Measurements from ENCODE around the gene SINHCAF.

SINHCAF gene

GRCh38 chr12:31300341-31300740, 25.6 kb downstream of the SINHCAF start:
- Histone ChIP-seq H3K4me3 (ENCODE audit: low read length) (peak overlapping the region; percentile 49), H3K9me3 (ENCODE audit: insufficient read depth, low read length) (no peaks in the 10 kb centered on the region), H3K9ac (ENCODE audit: low read length) (peak overlapping the region; percentile 45), H3K4me2 (ENCODE audit: low read length) (peak overlapping the region; percentile 72), H3K79me2 (ENCODE audit: low read length) (peaks cover 100% of the 10 kb centered on the region), H3K27ac (ENCODE audit: low read length) (peak overlapping the region; percentile 96), H3K4me1 (ENCODE audit: low read length) (peaks cover 82% of the 10 kb centered on the region), H2AFZ (ENCODE audit: low read depth, low read length) (no peak overlapping the region), H3K27me3 (ENCODE audit: low read depth, low read length) (no peaks in the 10 kb centered on the region), H4K20me1 (ENCODE audit: insufficient read depth, low read length) (peaks cover 46% of the 10 kb centered on the region), H3K36me3 (replicated peaks; ENCODE audit: low read depth, low read length) (peaks cover 73% of the 10 kb centered on the region)
- TF ChIP-seq CTCF (IDR thresholded peaks at IDR 0.05; ENCODE audit: low read depth, low read length) = no peak

DNA sequence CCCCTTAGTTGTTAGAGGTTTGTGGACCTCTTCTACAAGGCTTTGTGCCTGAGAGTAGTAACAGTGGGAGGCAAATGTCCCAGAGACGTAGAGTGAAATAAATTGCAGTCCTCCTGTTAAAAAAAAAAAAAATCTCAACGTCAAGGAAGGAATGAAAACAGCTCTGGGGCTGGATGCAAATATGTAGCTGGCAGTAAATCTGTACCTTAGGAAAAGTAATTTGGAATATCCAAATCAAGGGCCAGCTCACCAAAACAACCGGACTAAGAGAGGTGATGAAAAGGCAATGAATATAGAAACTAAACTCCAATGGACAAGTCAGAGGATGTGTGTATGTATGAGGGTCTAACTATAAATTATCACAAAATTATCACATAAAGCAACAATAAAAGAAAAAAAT, 27.0 kb downstream of the SINHCAF start:
- Histone ChIP-seq H3K4me1 (ENCODE audit: low read length) (peaks cover 68% of the 10 kb centered on the region), H3K79me2 (ENCODE audit: low read length) (peaks cover 100% of the 10 kb centered on the region), H3K9me3 (ENCODE audit: insufficient read depth, low read length) (no peaks in the 10 kb centered on the region), H4K20me1 (ENCODE audit: insufficient read depth, low read length) (peaks cover 38% of the 10 kb centered on the region), H3K4me2 (ENCODE audit: low read length) (peak overlapping the region; percentile 89), H3K36me3 (replicated peaks; ENCODE audit: low read depth, low read length) (peaks cover 73% of the 10 kb centered on the region), H2AFZ (ENCODE audit: low read depth, low read length) (no peak overlapping the region), H3K9ac (ENCODE audit: low read length) (peak overlapping the region; percentile 76), H3K27ac (ENCODE audit: low read length) (peak overlapping the region; percentile 96), H3K4me3 (ENCODE audit: low read length) (peak overlapping the region; percentile 64), H3K27me3 (ENCODE audit: low read depth, low read length) (no peaks in the 10 kb centered on the region)
- TF ChIP-seq CTCF (IDR thresholded peaks at IDR 0.05; ENCODE audit: low read depth, low read length) (no peak), EZH2phosphoT487 (IDR thresholded peaks at IDR 0.05; ENCODE audit: low read depth) (no peak)

DNA sequence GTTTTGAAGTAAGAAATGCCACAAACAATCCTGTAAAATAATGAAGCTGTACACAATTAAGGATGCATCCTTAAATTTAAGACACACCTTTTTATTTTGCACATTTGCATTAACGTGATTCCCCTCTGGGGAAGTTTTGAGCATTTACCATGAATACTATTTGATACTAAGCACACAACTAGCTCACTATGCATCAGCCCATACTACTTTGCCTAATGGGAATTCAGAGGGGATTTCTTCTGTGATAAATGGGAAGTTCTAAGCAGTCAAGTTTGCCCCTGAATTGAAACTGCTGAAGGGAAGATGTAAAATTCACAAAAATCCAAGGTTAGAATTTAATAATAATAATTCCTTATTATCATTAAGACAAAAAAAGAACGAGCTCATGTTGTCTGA, 27.4 kb downstream of the SINHCAF start:
- Histone ChIP-seq H2AFZ (ENCODE audit: low read depth, low read length) (no peak overlapping the region), H3K27me3 (ENCODE audit: low read depth, low read length) (no peaks in the 10 kb centered on the region), H3K27ac (ENCODE audit: low read length) (peak overlapping the region; percentile 96), H3K9ac (ENCODE audit: low read length) (peak overlapping the region; percentile 76), H3K4me3 (ENCODE audit: low read length) (peak overlapping the region; percentile 64), H3K4me1 (ENCODE audit: low read length) (peaks cover 64% of the 10 kb centered on the region), H4K20me1 (ENCODE audit: insufficient read depth, low read length) (peaks cover 34% of the 10 kb centered on the region), H3K9me3 (ENCODE audit: insufficient read depth, low read length) (no peaks in the 10 kb centered on the region), H3K36me3 (replicated peaks; ENCODE audit: low read depth, low read length) (peaks cover 73% of the 10 kb centered on the region), H3K4me2 (ENCODE audit: low read length) (peak overlapping the region; percentile 89), H3K79me2 (ENCODE audit: low read length) (peaks cover 100% of the 10 kb centered on the region)
- no peak for TF ChIP-seq EZH2phosphoT487 (IDR thresholded peaks at IDR 0.05; ENCODE audit: low read depth)
- TF ChIP-seq CTCF (IDR thresholded peaks at IDR 0.05; ENCODE audit: low read depth, low read length) = no peak

DNA sequence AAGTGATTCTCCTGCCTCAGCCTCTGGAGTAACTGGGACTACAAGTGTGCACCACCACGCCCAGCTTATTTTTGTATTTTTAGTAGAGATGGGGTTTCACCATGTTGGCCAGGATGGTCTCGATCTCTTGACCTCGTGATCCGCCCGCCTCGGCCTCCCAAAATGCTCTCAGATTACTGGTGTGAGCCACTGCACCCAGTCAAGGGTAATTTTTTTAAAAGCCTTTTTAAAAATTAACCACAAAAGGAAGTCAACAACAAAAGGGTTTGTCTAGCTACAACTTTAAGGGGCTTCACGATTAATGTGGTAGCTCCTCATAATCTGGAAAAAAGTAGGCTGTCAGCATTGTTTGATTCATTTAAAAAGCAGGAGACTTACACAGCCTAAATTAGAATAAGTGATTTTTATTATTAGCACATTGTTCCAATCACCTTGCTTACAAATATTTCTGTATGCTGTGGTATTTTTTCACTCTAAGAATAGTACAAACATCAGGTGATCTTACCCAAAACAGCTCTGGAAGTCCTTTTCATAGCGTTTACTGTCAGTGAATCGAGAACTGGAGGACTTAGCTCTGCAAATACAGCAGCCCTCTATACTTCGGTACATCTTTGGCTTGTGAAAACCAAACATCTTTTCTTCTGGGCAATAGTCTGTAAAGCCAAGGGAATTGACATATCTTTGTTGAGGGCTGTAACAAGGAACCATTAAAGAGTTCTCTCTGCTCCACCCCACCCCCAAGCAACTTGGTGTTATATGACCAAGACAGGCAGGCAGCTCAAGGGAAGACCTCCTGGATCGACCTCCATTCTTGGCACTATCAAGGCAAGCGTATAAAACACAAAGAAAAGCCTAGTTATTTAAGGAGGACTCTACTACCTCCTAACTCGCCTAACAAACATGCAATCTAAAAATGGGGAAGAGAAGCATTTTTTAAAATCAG, 28.1 kb downstream of the SINHCAF start:
- Histone ChIP-seq H3K4me1 (ENCODE audit: low read length) (peaks cover 57% of the 10 kb centered on the region), H3K9ac (ENCODE audit: low read length) (peak overlapping the region; percentile 76), H3K79me2 (ENCODE audit: low read length) (peaks cover 100% of the 10 kb centered on the region), H3K9me3 (ENCODE audit: insufficient read depth, low read length) (no peaks in the 10 kb centered on the region), H3K27me3 (ENCODE audit: low read depth, low read length) (no peaks in the 10 kb centered on the region), H2AFZ (ENCODE audit: low read depth, low read length) (no peak overlapping the region), H3K4me2 (ENCODE audit: low read length) (peak overlapping the region; percentile 89), H3K36me3 (replicated peaks; ENCODE audit: low read depth, low read length) (peaks cover 74% of the 10 kb centered on the region), H3K27ac (ENCODE audit: low read length) (peak overlapping the region; percentile 96), H4K20me1 (ENCODE audit: insufficient read depth, low read length) (peaks cover 33% of the 10 kb centered on the region), H3K4me3 (ENCODE audit: low read length) (peak overlapping the region; percentile 64)
- TF ChIP-seq EZH2phosphoT487 (IDR thresholded peaks at IDR 0.05; ENCODE audit: low read depth) (no peak), CTCF (IDR thresholded peaks at IDR 0.05; ENCODE audit: low read depth, low read length) (no peak)

Data from OCI-LY3 (cell line).